ENCODE results near the gene JAZF1.

GRCh38 chr7:27939893-27940292 is 240.7 kb downstream of the JAZF1 start:
- no peak for TF ChIP-seq POLR2AphosphoS5 (IDR thresholded peaks at IDR 0.05)
- TF ChIP-seq CTCF (IDR thresholded peaks at IDR 0.05) = no peak
- TF ChIP-seq POLR2A (IDR thresholded peaks at IDR 0.05) = no peak

Measured in breast epithelium (tissue), 3 donors.